GM18873 (cell line): ENCODE measurements around the gene GANAB.
"Not testable (repeated sequence)": the region's sequence is repeated elsewhere in the genome, so short reads cannot be mapped to it uniquely, and the experiment has no call there.

ENCODE experiments used
- ATAC-seq: cut with Tn5 transposase; IDR thresholded peaks from one replicate; pipeline ENCODE4 v1.9.1; 2021; ENCODE audit warnings: mild to moderate bottlenecking, moderate library complexity, moderate number of reproducible peaks; ENCODE audit not compliant: unreplicated experiment, low FRiP score

The GANAB gene

DNA sequence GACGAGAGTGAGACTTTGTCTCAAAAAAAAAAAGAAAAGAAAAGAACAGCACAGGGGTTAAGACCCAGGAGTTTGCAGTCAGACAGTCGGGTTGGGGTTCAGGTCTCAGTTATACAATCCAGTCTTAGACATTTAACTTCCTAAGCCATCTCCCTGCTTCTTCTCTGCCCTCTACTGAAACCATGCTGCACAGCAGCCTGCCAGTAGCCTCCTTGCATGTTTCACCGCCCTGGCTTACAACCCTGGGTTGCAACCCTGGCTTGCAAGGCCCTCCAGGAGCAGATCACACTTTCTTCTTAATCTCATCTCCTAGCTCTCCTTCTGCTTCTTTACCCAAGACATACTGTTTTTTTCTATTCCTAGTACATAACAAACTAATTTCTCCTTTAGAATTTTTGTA is 18.7 kb downstream of the GANAB start:
- no peak for ATAC-seq

DNA sequence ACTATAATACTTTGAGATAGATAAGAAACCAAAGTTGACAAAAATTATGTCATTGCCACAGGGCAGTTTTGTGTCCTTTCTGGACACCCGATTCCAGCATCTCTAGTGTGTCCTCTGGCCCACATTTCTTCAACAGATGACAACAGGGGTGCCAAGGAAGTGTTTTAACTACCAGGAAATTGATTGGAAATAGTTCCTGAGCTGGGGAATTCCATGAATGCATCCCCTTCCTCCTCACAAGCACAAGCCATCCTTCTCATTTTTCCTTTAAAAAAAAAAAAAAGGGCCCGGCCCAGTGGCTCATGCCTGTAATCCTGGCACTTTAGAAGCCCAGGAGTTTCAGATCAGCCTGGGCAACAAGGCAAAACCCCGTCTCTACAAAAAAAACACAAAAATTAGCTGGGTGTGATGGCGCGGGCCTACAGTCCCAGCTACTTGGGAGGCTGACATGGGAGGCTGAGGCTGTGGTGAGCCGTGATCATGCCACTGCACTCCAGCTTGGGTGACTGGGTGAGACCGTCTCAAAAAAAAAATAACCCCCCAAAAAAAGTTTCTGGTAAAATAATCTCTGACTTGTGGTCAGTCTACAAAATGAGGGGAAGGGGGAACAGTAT is 23.8 kb downstream of the GANAB start:
- ATAC-seq = no peak

DNA sequence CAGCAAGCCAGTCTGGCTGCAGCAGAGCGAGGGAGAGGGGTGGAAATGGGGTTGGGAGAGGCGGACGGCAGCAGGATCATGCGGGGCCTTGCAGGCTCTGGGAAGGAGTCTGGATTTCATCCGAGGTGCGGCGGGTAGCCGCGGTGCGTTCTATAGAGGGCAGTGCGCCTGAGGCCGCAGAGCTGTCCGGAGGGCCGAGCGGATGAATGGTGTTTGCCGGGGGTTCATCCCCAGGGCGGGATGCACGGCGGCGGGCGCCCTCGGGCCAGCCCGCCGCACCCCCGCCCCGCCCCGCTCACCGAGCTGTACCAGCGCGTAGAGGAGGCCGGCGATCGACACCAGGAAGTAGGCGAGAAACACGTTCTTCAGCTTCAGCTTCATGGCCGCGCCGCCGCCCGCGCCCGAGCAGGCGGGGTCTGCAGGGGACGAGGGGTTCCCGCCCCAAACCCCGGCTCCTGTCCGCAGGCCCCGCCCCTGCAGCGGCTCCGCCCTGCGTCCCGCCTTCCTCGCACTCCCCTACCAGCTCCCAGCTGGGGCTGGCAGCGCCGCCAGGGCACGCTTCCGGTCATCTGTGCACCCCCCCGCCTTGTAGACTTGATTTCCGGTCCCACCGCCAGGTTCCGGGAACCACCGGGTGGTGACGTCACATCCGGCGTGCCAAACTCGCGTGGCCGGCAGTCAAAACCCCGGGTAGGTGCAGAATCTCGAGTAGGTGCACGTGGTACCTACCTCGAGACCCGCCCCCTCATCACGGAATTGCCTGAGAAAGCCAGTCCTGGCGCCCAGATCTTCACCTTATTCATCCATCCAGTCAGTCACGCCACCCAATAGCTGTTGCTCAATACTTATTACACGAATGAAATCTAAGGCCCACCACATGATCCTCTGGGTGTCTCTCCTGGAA is 24.6 kb downstream of the GANAB start, which contains the start of gene B3GAT3:
B3GAT3 (minus strand) TSS at position 420 of the 904 bp plus-strand sequence; CDS start at position 381, 39 bp downstream.
- peak; percentile 81 for ATAC-seq

DNA sequence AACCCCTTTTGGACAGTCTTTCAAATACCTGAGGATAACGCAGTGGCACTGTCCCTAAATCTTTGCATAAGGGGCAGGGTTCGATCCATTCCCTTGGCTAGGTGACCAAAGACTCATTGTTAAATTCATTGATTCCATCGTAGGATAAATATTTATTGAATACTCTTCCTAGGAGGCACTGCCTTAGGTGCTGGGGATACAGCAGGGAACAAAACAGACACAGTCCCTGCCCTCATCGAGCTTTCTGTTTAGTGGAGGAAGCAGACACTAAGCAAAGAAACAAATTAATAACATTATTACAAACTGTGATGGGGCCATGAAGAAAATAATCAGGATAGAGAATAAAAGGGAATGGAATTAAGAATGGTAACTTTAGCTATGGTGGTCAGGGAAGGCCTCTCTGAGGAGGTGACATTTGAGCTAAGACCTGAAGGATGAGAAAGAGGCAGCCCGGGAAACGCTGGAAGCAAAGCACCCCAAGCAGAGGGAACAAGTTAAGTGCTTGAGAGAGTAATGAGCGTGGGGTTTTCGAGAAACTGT is 25.3 kb downstream of the GANAB start:
- ATAC-seq = no peak

DNA sequence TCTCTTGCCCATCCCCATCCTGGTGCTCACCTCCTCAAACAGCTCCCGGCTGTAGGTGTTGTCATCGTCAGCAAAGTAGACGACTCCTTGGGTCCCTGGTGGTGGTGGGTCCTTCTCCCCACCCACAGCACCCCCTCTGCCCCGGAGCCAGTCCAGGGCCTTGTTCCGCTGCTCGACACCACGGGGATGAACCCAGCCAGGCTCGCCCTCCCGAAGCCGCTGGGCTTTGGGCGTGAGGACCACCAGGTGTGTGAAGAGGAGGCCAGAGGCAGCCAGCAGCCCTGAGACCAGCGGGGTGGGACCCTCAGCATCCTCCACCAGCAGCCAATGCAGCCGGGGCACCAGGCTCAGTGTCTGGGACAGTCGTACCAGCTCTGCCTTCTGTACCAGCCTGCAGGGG is 29.5 kb downstream of the GANAB start:
- not testable (repeated sequence) for ATAC-seq

DNA sequence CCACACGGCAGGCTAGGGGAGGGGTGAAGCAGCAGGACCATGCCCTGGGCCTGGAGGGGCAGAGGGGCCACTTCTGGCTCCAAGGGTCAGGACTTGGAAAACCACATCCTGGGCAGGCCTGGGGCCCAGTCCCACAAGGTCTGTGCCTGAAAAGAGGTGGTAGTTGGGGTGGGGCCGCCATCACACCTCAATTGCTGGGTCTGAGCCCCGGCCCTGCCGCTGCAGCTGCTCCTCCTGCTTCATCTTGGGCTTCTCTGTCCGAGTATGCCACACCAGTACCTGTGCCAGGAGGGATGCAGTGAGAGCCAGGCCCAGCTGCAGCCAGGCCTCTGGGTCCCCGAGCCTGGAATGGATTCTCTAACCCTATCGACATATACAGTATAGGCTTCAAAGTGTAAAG is 30.9 kb downstream of the GANAB start:
- ATAC-seq = no peak

DNA sequence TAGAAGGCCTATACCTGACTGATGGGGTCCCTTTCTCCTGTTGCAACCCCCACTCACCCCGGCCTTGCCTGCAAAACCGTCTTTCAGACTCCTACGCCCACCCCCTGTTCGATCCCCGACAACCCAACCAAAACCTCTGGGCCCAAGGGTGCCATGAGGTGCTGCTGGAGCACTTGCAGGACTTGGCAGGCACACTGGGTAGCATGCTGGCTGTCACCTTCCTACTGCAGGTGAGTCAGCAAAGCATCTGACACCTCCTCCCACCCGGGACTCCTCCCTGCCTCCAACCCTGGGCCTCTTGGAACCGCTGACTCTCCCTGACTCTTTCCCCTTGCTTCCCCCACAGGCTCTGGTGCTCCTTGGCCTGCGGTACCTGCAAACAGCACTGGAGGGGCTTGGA is 32.1 kb downstream of the GANAB start:
- ATAC-seq = no peak

DNA sequence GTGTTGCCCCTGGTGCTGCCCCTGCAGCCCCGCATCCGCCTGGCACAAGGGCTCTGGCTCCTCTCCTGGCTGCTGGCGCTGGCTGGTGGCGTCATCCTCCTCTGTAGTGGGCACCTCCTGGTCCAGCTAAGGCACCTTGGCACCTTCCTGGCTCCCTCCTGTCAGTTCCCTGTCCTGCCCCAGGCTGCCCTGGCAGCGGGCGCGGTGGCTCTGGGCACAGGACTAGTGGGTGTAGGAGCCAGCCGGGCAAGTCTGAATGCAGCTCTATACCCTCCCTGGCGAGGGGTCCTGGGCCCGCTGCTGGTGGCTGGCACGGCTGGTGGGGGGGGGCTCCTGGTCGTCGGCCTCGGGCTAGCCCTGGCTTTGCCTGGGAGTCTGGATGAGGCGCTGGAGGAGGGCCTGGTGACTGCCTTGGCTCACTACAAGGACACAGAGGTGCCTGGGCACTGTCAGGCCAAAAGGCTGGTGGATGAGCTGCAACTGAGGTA is 33.1 kb downstream of the GANAB start:
- no peak for ATAC-seq

DNA sequence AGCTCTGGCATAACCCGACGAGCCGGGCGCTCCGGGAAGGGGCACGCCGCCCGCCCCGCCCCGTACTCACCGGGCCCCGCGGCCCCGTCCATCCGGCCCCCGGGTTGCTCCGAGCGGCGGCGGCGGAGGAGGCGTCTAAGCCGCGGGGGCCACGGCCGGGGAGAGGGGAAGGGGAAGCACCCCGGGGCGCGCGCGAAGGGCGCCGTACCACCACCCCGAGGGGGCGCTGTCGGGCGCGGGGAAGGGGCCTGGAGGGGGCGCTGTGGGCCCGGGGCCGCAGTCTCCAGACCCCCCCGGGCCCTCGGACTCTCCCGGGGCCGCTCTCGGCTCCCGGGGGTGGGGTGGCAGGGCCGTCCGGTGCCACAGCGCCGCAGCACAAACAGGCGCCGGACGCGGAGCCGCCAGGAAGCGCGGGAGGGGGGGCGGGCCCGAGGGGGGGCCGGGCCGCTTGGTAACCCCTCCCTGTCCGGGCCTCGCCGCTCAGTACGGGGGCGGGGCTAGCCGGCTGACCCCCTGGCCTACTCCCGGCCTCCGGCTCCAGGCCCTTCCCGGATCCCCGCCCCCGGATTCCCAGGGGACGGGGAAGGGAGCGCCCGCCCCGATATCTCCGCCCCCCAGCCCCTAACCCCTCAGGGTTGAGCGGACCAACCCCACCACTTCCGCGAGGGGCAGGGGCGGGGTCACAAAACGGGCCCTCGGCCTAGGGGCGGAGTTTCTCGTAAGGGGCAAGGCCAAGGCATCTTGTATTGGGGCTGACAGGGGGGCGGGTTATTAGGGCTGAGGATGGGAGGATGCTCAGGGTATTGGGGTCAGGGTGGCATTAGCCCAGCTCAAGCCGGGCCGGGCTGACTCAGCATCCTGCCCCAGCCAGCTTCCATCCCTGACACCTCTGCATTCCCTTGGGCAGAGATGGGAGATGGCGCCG is 33.8 kb downstream of the GANAB start, which contains the start of the genes EML3 and ROM1:
EML3 (minus strand) TSS at position 410 of the 925 bp plus-strand sequence; CDS start at position 92, 318 bp downstream.
ROM1 (plus strand) TSS at position 892 of the 925 bp plus-strand sequence; CDS start at position 917, 25 bp downstream.
- peak; percentile 41 for ATAC-seq

DNA sequence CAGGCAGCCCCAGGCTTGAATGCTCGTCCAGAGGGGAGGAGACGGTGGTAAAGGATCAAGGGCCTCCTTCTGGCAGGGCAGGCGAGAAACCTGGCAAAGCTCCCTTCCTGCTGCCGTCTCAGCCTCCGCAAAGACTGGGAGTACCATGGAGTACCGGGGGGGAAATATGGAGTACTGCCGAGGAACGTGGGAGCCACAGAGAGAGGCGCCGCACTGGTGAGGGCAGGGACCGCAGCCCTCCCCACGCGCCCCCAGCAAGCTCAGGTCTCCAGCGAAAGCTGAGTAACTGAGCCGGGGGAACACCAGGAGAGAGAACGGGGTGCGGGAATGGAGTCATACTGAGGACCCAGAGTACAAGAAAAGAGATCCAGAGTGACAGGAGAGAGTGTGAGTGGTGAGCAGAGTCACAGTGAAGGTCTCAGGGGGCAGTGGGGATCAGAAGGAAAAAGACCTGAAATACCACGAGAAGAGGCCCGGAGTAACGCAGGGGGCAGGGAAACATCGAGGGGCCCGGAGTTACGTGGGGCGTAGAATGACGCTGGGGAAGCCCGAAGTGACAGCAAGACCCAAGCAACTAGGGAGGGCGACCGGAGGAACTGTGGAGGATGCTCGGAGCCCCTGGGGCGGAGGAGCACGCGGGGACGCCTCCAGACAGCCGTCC is 34.6 kb downstream of the GANAB start:
- ATAC-seq = peak; percentile 9

DNA sequence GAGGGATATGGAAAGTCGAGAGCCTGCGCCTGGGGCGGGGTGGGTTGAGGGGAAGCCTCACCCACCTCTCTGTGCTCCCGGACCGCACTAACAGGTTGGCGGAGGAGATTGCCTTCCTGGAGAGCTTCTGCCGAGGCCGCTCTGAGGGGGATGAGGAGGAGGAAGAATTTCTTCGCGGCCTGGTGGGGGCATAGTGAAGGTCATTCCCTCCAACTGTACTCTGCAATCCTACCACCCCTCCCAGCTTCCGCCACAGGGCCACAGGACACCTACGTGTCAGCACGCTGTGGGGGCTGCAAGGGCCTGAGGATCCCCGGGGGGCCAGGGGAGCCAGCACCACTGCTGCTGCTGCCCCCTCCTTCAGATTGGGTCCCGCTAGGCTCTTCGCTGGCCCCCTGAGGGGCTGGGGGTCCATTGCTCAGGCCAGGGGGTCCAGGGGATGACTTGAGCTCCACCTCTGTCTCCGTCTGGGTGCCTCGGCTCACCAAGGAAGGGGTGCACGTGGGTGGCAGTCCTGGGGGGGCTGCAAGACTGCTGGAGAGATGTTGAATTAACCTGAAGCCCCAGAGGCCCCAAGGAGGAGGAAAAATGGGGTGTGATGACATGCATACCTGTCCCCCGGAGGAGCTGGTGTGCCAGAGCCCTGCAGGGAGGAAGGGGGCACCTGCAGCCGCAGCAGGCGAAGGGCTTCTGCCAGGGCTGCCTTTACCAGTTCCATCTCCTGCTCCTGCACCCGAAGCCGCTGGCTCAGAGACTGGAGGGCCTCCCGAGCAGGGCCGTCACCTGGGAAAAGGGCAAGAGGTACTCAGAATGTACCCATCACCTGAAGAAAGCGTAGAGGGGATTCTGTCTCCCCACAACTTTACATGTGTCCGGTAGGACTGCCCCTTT is 35.4 kb downstream of the GANAB start:
- ATAC-seq = no peak

DNA sequence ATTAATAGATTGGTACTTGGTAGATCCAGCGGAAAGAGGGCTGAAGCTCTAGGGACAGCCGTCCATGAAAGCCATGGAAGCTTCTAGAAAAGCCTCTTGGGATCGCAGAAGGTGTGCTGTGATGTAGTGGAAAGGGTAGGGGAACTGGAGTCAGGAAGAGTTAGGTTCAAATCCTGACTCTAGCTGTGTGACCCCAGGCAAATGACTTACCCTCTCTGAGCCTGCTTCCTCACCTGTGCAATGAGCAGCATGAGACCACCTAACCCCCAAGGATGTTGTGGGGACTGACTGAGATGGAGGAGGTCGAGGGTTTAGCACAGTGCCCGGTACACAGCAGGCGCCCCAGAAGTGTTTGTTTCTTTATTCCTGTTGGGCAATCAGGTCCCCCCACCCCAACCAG is 36.0 kb downstream of the GANAB start:
- no peak for ATAC-seq

DNA sequence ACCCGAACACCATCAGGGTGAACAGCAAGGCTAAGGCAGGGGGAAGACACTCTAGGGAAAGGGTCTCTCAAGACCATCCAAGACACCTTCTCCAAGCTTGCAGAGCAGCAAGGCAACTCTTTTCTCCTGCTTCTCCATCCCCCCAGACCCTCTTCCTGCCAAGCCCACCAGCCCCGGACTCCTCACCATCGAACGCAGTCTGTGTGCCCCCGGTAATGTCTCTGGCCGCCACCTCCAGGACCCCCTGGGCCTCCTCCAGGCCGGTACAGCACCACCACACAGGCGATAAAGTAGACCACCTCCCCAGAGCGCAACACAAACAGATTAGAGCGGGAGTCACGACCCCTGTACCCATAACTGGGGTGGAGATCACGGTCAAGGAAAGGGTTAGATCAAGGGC is 37.6 kb downstream of the GANAB start:
- no peak for ATAC-seq

DNA sequence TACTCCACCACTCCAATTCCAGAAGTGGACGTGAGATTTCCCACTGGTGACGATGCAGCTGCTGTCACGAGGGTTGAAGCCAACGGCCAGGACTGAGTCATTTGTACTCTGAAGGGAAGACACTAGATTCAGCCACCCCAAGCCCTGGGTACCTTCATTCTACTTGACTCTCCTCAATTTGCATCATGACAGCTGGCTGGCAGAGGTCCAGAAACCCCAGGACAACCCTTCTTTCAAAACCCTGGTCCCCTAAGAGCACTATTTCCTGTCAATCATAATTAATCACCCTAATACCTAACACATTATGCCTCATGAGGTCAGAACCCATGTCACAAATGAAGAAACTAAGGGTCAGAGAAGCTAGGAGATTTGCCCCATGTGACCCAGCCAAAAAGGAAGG is 38.7 kb downstream of the GANAB start:
- no peak for ATAC-seq

DNA sequence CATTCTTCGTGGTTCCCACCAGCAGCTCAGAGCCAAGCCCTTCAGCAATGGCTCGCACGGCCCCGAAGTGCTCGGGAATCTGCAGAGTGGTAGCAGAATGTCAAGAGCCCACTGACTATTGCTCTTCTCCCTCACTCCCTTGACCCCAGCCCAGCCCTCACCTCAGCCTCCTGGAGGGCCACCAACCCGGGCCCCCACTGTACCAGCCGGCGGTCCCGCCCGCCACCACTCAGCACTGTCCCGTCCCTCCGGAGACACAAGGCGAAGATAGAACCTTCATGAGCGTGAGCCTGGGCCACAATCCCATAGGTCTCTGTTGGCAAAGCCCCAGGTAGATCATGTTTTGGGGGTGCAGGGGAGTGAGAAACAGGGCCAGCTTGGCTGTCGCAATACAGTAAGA is 40.5 kb downstream of the GANAB start:
- no peak for ATAC-seq

DNA sequence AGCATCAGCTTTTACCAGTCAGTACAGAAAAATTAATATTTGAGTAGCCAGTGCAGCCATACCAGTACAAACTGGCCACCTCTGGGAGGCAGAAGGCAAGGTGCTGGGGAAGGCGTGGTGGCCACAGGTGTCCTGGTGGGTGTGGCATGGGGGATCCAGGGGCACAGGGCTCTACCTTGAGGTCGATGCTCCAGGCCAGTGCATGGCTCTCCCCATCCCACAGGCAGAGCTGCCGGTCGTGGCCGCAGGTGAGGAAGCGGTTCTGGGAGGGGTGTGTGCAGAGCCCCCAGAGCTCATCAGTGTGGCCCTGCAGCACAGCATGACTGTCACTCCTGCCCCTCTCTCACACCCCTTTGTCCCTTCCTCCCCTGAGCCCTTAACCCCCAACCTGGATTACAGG is 40.9 kb downstream of the GANAB start:
- no peak for ATAC-seq

DNA sequence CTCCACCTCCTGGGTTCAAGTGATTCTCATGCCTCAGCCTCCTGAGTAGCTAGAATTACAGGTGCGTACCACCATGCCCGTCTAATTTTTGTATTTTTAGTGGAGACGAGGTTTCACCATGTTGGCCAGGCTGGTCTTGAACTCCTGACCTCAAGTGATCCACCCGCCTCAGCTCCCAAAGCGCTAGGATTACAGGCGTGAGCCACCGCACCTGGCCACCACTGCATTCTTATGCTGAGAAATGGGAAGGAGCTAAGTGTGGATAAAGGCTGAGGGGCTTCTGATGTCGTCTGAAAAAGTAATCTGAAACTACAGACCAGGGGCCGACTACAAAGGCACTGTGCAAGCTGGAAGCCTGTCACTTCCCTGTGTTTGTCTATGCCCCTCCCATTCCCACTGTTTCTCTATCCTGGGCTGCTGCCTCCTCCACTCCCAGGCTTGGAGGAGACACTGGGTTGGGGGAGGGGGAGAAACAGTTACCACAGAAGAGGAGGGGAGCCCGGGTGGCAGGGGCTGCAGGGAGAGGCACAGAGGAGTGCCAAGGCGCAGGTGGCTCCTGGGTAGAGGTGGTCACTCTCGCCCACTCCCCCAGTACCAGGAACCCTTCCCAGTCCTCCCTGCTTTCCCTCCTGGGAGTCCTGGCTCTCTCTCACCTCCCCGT is 41.8 kb downstream of the GANAB start:
- no peak for ATAC-seq

DNA sequence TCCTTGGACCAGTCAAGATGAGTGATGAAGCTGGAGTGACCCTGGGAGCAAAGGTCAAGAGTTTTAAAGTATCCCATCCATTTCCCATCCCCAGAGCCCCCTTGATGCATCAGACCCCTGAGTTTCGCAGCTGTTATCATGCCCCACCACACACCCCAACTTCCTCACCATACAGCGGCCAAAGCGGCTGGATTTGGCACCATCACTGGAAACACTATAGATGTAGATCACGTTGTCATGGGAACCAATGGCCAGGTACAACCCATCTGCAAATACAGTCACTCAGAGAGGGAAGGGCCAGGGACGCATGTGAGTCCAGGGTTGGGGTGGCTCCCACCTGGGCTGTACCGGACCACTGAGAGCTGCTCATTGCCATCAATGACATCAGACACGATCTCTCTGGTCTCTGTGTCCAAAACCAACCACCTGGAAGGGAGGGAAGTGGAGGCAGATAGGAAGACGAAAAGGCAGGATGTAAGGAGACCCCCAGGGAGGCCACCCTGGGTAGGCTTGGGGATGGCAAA is 42.6 kb downstream of the GANAB start:
- ATAC-seq = no peak
